Mesodermal cell (in vitro differentiated cells): ENCODE measurements around the gene DLG2.
A peak's percentile ranks its signal among the peaks of the same experiment; 100 is the strongest.
"Not testable (repeated sequence)": the region's sequence is repeated elsewhere in the genome, so short reads cannot be mapped to it uniquely, and the experiment has no call there.

ENCODE experiments used
- H3K27ac ChIP-seq: 2 replicates; pipeline ENCODE4 v1.7.0; 2013; ENCODE audit warnings: mild to moderate bottlenecking, low read depth, low read length, moderate library complexity; ENCODE audit not compliant: severe bottlenecking
- H3K36me3 ChIP-seq: 2 replicates; pipeline ENCODE4 v1.7.1; 2013; ENCODE audit warnings: mild to moderate bottlenecking, low read length, moderate library complexity; ENCODE audit not compliant: control insufficient read depth, insufficient read depth
- H3K4me1 ChIP-seq: one replicate; pipeline ENCODE4 v1.7.1; 2013; ENCODE audit warnings: mild to moderate bottlenecking, low read length; ENCODE audit not compliant: insufficient read depth, control insufficient read depth, poor library complexity, severe bottlenecking
- H3K4me3 ChIP-seq: 2 replicates; pipeline ENCODE4 v1.7.0; 2013; ENCODE audit warnings: low read length, control low read depth, mild to moderate bottlenecking; ENCODE audit not compliant: insufficient read depth, poor library complexity, severe bottlenecking; ENCODE audit errors: extremely low read depth
- H3K9me3 ChIP-seq: 2 replicates; pipeline ENCODE4 v1.7.1; 2013; ENCODE audit warnings: mild to moderate bottlenecking, low read length, moderate library complexity; ENCODE audit not compliant: control insufficient read depth
- WGBS, 2 experiments: methylation state at CpG; one replicate each; pipeline ENCODE4 v1.1.5; 2013; ENCODE audit warnings: missing lambda C conversion rate in 2 of 2; ENCODE audit not compliant: insufficient coverage in 2 of 2; 5-methylcytosine and 5-hydroxymethylcytosine counted together

Gene DLG2

DNA sequence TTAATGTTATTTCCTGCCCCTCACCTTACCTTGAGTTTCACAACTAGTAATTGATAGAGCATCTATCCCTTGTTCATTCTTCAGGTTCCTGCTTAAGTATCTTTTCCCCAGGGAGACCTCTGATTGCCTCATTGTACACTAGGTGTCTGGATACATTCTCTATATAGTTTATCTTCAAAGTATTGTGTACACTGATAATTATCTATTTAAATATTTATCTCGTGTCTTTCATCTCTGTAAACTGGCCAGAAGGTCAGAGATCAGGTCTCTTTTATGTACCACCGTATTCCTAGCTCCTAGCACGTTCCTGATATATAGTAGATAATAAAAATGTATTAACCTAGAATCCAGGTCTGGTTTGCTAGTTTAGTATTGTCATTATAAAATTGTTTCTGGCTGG lies 7.6 kb upstream of the DLG2 start:
- Histone ChIP-seq H3K4me3 (no peak overlapping the region), H3K27ac (no peak overlapping the region), H3K4me1 (peaks cover 4% of the 10 kb centered on the region), H3K36me3 (peaks cover 37% of the 10 kb centered on the region), H3K9me3 (no peaks in the 10 kb centered on the region)
- WGBS, 2 experiments: no CpG with 5 or more reads among the region's 3 CpGs

- peaks cover 13% of the 10 kb centered on the region for H3K4me1 ChIP-seq
- peaks cover 16% of the 10 kb centered on the region for H3K36me3 ChIP-seq
- peak overlapping the region; percentile 56 for H3K4me3 ChIP-seq
- 0% methylated on average over 3 to 8 of the region's 13 CpGs for WGBS, 2 experiments
- no peaks in the 10 kb centered on the region for H3K9me3 ChIP-seq
- peak overlapping the region; percentile 41 for H3K27ac ChIP-seq
These were observed 1.7 kb upstream of the DLG2 start for GRCh38 chr11:85628771-85629341.

DNA sequence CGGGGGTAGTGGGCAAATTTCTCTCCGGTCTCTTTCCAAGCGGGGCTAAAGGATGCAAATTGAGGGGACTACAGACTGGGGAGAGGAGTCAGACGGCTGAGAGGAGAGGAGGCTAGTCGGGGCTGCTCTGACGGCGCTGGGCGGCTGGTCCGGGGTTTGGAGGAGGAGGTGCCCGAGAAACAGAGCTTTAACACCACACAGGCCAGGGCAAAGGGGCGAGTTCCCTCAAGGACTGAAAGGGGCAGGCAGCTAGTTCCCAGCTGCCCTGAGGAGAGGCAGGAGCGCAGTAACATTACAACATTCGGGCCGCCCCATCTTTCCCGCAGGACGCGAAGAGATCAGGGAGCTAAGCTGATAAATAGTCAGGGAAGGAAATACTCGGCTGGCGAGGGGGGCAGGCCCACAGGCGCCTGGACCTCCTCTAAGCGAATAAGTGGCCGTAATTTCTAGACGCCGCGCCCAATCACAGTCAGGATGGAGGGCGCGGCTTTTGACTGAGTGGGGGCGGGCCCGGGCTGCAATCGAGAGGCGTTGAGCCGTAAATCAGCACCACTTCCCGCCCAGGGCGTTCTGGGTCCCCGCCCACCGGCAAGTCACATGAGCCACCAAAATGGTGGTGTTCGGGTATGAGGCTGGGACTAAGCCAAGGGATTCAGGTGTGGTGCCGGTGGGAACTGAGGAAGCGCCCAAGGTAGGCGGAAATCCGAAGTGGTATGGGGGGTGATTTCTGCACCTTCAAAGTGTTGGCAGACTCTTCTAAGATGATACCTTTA lies 1.0 kb upstream of the DLG2 start, which contains the start of gene TMEM126B:
TSS of gene TMEM126B (plus strand) at position 596 of the 773 bp plus-strand sequence. CDS start at position 611, 15 bp downstream.
- peaks cover 13% of the 10 kb centered on the region for H3K4me1 ChIP-seq

GRCh38 chr11:85626496-85626895 lies 648 bp downstream of the DLG2 start:
- no peaks in the 10 kb centered on the region for H3K9me3 ChIP-seq
- no CpG with 5 or more reads among the region's 2 CpGs for WGBS, 2 experiments
- peaks cover 13% of the 10 kb centered on the region for H3K4me1 ChIP-seq
- peaks cover 11% of the 10 kb centered on the region for H3K36me3 ChIP-seq
- no peak overlapping the region for H3K27ac ChIP-seq
- no peak overlapping the region for H3K4me3 ChIP-seq

More for the DNA sequence above, 1.0 kb upstream of the DLG2 start, which contains the start of gene TMEM126B:
- Histone ChIP-seq H3K27ac (peak within 1 kb of the TSS; percentile 77), H3K9me3 (no peaks in the 10 kb centered on the region), H3K36me3 (peaks cover 16% of the 10 kb centered on the region), H3K4me3 (peak within 1 kb of the TSS; percentile 56)
- WGBS, 2 experiments: 1% methylated on average over 34 to 36 of the region's 41 CpGs

DNA sequence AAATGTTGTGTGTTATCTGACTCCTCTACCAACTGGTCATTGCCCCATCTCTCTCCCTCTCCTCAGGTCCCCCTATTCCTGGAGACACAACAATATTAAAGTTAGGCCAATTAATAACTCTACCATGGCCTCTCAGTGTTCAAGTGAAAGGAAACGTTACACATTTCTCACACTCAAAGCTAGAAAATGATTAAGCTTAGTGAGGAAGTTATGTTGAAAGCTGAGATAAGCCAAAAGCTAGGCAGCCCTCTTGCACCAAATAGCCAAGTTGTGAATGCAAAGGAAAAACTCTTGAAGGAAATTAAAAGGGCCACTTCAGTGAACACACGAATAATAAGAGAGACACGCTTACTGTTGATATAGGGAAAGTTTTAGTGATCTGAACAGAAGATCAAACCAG lies 6.9 kb downstream of the DLG2 start:
- WGBS, 2 experiments: no CpG with 5 or more reads among the region's 3 CpGs
- H3K4me3 ChIP-seq: no peak overlapping the region

DNA sequence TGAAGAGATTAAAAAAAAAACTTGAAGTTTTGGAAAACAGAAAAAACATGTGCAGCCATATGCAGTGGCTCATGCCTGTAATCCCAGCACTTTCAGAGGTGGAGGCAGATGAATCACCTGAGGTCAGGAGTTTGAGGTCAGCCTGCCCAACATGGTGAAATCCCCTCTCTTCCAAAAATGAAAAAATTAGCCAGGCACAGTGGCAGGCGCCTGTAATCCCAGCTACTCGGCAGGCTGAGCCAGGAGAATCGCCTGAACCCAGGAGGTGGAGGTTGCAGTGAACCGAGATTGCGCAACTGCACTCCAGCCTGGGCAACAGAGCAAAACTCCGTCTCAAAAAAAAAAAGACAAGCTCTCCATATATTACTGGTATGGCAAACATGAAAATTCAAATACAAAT lies 7.6 kb downstream of the DLG2 start:
- Histone ChIP-seq H3K36me3 (no peaks in the 10 kb centered on the region), H3K9me3 (no peaks in the 10 kb centered on the region), H3K4me1 (no peaks in the 10 kb centered on the region), H3K27ac (no peak overlapping the region), H3K4me3 (no peak overlapping the region)
- 89 to 100% methylated on average over 3 of the region's 6 CpGs for WGBS, 2 experiments

More for the DNA sequence above, 6.9 kb downstream of the DLG2 start:
- Histone ChIP-seq H3K9me3 (no peaks in the 10 kb centered on the region), H3K4me1 (no peaks in the 10 kb centered on the region), H3K36me3 (no peaks in the 10 kb centered on the region), H3K27ac (no peak overlapping the region)

DNA sequence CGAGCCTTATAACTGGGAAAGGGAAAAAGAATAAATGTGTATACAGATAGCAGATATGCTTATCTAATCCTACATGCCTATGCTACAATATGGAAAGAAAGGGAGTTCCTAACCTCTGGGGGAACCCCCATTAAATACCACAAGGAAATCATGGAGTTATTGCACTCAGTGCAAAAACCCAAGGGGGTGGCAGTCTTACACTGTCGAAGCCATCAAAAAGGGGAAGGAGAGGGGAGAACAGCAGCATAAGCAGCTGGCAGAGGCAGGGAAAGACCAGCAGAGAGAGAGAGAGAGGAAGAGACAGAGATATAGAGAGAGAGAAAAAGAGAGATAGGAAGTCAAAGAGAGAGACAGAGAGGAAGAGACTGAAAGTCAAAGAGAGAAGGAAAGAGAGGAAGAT lies 15.5 kb downstream of the DLG2 start:
- 100% methylated on average over 1 of the region's 2 CpGs; no CpG with 5 or more reads in 1 of the 2 experiments for WGBS, 2 experiments
- not testable (repeated sequence) for H3K4me3 ChIP-seq, H3K9me3 ChIP-seq, H3K27ac ChIP-seq, H3K4me1 ChIP-seq, H3K36me3 ChIP-seq

- H3K4me3 ChIP-seq, H3K36me3 ChIP-seq, H3K9me3 ChIP-seq, H3K27ac ChIP-seq, H3K4me1 ChIP-seq: not testable (repeated sequence)
- 80 to 90% methylated on average over 2 of the region's 2 CpGs for WGBS, 2 experiments
These were observed 17.9 kb downstream of the DLG2 start for GRCh38 chr11:85609286-85609685.

DNA sequence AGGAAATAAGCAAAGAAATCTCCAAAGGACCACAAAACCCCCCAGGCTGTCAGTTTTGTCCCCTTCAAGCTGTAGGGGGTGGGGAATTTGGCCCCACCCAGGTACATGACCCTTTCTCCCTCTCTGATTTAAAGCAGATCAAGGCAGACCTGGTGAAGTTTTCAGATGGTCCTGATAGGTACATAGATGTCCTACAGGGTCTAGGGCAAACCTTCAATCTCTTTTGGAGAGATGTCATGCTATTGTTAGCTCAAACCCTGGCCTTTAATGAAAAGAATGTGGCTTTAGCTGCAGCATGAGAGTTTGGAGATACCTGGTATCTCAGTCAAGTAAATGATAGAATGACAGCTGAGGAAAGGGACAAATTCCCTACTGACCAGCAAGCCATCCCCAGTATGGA lies 18.5 kb downstream of the DLG2 start:
- not testable (repeated sequence) for H3K36me3 ChIP-seq, H3K4me3 ChIP-seq, H3K27ac ChIP-seq, H3K9me3 ChIP-seq, H3K4me1 ChIP-seq

DNA sequence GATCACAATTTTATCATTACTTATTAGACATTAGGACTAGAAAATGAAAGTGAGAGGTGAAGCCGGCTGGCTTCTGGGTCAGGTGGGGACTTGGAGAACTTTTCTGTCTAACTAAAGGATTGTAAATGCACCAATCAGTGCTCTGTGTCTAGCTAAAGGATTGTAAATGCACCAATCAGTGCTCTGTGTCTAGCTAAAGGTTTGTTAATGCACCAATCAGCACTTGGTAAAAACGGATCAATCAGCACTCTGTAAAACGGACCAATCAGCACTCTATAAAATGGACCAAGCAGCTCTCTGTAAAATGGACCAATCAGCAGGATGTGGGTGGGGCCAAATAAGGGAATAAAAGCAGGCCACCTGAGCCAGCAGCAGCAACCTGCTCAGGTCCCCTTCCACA lies 20.9 kb downstream of the DLG2 start:
- H3K27ac ChIP-seq, H3K9me3 ChIP-seq, H3K4me3 ChIP-seq, H3K36me3 ChIP-seq, H3K4me1 ChIP-seq: not testable (repeated sequence)
- WGBS, 2 experiments: 100% methylated on average over 2 to 3 of the region's 3 CpGs

GRCh38 chr11:85603220-85603619 lies 23.9 kb downstream of the DLG2 start:
- Histone ChIP-seq H3K4me1 (no peaks in the 10 kb centered on the region), H3K27ac (no peak overlapping the region), H3K36me3 (no peaks in the 10 kb centered on the region), H3K4me3 (no peak overlapping the region), H3K9me3 (no peaks in the 10 kb centered on the region)
- 86 to 100% methylated on average over 1 of the region's 4 CpGs for WGBS, 2 experiments
